NCI-H2196 treated with DMSO at 0.1 percent for 48 hours (cell line): ENCODE measurements around the gene TSC1.

Experiments used
- DNase-seq: peaks from one replicate; lab custom pipeline; 2025; ENCODE audit not compliant: unreplicated experiment; lab: John Stamatoyannopoulos, UW

TSC1 gene

DNA sequence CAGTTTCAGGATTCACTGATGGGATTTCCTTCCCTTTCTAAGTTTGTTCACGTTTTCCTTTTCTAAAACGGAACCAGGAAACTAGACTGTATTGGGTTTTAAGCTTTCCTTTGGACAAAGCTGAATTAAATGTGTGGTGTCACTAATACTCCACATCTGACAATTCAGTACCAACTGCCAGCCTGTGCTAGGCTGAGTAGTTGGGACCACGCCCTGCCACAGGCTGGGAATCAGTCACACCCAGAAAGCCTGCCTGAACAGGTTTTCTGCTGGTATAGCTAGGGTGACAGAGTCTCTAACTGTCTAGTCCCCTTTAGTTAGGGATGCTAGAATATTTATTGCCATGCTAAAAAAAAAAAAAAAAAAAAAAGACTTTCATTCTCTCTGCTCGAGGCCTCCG lies 50.1 kb downstream of the TSC1 start:
- no peak for DNase-seq

GRCh38 chr9:132892400-132892799 lies 52.0 kb downstream of the TSC1 start:
- no peak for DNase-seq

DNA sequence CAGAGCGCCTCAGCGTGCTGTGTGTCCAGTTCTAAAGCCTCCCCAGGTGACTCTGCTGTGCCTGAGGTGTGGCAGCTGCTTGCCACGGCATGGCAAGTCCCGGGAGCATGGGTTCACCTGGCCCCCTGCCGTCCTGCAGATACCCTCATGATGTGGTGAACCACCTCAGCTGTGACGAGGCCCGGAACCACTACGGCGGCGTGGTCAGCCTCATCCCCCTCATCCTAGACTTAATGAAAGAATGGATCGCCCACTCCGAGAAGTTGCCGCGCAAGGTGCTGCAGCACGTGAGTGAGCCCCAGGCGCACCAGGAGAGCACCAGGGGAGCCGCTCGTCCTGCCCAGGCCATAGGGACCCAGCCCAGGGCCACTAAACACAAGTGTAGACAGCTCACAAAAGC lies 56.3 kb downstream of the TSC1 start:
- DNase-seq, result no peak

DNA sequence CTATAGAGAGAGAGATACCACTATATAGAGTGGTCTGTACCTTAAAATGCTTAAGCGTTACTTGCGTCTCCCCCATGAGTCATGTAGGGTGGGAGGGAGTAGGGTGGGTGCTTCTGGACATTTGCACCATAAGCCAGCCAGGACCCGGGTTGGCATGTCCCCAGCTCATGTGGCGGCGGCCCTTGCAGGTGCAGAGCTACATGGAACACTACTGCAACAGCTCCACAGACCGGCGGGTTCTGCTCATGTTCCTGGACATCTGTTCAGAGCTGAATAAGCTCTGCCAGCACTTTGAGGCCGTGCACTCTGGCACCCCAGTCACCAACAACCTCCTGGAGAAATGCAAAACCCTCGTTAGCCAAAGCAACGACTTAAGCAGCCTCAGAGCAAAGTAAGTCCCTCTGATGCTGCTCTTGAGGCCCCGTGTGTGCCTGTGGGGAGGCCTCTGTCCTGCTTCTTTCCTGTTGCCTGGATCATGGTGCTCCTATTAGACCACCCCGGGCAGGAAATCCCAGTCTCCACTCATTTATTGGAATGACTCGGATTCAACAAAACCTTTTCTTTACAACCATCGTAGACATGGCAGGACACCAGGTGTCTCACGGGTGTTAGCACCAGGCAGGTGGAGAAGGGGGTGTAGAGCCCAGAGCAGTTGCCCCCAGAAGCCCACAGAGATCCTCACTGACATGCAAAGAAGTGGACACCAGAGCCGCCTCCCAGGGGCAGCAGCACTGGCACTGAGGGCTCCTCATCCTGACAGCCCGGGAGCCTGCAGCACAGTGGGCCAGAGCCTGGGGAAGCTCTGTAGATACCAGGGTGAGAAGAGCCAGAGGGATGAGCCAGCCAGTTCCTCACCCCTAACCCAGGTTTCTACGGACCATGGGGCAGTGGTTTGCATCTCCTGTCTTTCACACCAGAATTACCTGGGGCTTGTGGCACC lies 57.0 kb downstream of the TSC1 start:
- no peak for DNase-seq

GRCh38 chr9:132886334-132886725 lies 58.1 kb downstream of the TSC1 start:
- DNase-seq, result no peak

DNA sequence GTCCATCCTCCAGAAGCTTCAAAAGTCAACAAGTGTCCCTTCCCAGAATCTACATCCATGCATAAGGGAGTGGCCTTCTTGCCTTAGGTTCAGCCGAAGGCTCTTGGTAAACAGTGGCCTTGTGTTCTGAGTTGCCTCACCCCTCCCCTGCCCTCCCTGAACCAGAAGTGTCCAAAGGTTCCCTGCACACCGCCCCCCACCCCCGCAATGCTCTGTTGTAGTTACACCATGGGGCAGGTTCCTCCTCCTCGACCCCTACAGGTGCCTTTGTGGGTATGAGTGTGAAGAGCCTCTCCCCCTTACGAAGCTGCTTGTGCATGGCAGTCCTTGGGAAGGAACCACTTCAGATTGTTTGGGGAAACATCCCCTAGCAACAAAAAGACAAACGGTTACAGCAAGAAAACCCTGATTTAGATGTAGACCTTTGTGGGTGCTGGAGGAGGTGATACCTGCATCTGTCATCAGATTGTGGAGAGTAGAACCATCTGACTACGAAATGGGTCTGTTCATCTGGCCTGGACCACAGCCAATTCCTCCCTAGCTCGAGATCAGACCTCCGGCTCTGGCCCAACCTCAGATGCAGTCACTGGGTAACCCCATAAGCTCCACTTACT lies 58.6 kb downstream of the TSC1 start:
- no peak for DNase-seq

GRCh38 chr9:132883349-132884294 lies 60.8 kb downstream of the TSC1 start:
- no peak for DNase-seq

DNA sequence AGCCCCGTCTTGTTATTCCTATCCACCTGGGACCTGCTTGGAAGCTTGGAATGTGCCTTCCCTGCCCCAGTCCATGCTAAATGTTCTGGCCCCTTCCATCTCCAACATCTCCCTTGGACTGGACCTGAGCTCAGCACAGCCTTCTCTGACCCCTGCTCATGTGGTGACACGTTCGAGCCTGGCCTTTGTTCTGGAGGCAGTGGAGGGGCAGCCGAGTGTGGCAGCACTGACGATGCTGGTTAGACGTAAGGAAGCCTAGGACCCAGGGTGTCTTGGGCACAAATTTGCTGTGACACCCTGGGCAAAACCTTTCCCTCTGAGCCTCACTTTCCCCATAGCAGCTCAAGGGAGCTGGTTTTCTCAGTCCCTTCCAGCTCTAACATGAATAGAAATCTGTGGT lies 61.8 kb downstream of the TSC1 start:
- no peak for DNase-seq

DNA sequence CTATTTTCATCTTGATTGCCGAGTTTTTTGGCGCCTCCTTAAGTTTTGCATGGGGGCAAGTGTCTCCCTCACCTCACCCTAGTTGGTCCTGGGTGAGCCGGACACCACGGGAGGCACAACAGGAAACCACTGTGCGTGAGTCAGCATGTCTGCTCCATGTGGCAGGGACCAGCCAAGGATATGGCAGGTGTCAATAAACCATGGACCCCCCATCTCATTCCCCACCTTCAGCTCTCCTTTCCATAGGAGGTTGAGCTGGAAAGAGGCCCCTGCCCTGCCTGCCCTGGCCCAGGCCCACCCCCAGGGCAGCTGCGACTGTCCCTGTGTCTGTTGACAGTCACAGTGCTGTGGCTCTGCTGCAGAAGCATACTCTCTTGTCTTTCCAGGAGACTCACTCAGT lies 62.6 kb downstream of the TSC1 start:
- no peak for DNase-seq

DNA sequence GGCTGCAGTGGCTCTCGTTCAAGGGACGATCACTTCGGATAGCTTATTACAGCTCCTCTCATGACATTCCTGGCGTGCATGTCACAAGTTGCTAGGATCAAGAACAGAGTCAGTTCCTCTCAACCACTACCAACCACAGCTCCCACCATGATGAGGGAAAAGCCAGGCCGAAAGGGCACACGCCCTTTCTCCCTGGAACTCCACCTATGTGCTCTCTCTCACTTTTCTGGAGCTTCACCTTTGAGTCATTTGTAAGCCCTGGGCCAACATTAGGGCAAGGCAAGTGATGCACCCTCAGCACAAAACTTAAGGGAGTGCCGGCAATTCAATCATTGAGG lies 64.1 kb downstream of the TSC1 start:
- no peak for DNase-seq

GRCh38 chr9:132879457-132880323 lies 64.7 kb downstream of the TSC1 start:
- DNase-seq, result no peak

DNA sequence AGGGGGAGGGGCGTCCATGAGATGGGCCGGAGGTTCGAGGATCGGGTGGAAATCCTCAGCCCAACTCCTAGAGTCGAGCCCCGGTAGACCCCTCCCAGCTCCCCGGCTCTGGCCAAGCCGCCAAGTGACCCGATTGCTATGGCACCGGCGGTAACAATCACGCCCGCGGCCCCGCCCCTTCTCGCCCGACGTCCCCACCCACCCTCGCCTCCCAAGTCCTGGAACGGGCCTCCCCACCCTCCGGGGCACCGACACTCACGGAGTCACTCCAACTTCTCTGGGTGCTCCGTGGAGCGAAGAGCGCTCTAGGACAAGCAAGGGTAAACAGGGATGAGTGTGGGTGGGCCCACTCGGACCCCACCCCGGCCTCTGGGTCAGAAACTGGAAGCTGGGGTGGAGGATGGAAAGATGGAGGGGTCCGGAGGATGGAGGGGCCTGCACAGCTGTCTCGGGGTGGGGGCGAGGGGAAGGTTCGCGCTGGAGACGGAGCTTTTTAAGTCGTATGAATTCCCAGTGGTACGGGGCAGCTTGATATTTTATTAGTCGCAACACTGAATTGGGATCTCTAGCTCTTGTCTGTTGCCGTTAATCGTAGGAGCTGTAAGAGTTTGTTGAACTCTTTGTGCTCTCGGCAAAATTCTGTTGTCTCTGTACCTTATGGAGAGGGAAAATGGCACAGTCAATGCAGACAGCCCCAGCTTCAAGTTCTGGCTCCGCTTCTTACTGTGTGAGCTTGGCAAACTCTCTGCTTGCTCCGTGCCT lies 65.5 kb downstream of the TSC1 start, which contains the start of gene SPACA9:
Gene SPACA9 (plus strand): TSS at position 204 of the 762 bp plus-strand sequence. CDS start 5,050 bp downstream, outside the sequence.
- no peak for DNase-seq

GRCh38 chr9:132877824-132878694 lies 66.4 kb downstream of the TSC1 start, which contains the start of gene AK8:
Gene AK8, minus strand, starts transcription at chr9:132878284. Its CDS starts 29 bp downstream, at chr9:132878255.
- peak; percentile 30 for DNase-seq

DNA sequence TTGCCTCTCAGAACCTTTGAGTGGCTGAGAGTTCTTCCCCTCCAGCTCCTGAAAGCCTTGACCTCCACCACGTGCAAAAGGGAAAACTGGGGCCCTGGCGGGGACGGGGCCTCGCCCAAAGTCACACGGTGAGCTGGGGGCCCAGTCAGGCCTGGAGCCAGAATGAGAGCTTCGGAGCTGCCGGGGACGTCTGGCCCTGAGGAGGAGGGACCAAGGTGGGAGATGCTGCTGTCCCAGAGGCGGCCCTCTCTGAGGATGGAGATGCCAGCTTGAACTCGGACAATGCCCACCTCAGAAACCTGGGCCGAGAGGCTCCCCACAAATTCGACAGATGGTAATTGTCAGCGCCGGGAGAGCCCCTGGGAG lies 67.0 kb downstream of the TSC1 start:
- no peak for DNase-seq

DNA sequence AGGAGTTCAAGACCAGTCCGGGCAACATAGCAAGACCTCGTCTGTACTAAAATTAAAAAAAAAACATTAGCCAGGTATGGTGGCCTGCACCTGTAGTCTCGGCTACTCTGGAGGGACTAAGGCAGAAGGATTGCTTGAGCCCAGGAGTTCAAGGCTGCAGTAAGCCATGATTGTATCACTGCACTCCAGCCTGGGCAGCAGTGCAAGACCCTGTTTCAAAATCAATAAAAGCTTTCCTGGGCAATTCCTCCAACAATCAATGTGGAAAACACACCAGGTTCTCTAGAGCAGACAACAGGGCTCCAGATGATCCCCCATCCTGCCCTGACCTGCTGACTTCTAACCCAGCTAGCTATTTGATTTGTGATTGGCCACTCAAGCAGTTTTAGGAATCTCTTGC lies 67.6 kb downstream of the TSC1 start:
- DNase-seq, result no peak

GRCh38 chr9:132875159-132875558 lies 69.3 kb downstream of the TSC1 start:
- DNase-seq, result no peak

GRCh38 chr9:132873403-132873802 lies 71.0 kb downstream of the TSC1 start:
- no peak for DNase-seq

GRCh38 chr9:132869266-132869665 lies 75.2 kb downstream of the TSC1 start:
- no peak for DNase-seq

DNA sequence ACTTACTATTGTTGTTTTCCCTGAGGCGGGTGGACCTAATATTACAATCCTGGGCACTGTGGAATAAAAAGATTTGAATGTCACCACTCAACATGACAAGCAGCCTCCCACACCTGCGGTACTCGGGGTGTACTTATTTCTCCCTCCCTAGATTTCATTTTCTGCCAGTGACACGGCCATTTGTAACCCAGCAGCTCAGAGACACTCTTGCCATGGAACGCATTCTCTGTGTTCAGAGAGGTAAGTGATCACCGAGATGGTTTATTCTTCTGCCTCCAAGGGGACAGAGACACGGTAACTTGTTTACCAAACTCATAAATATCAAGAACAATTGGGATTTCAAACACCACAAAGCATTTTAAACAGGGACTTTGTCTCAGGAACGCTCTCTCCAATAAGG lies 77.5 kb downstream of the TSC1 start:
- DNase-seq, result no peak
